Esophagus muscularis mucosa (tissue), 4 donors: ENCODE measurements around the gene PRSS21. TPM values are rescaled to one million over a fixed set of nuclear protein-coding genes. Genes with fewer than 3 reads are reported as not detected.

Experiments
- DNase-seq: peaks from one replicate; pipeline ENCODE4 v3.0.0-alpha.2; 2017; ENCODE audit errors: extremely low spot score
- H3K27ac ChIP-seq, 4 donors: fragments of 200-600 bp; sonication (generic); replicated peaks in 1 of 4; 1 replicate in 3 of 4; 2 replicates in 1 of 4; pipeline ENCODE4 v1.5.1; 2016 to 2019; ENCODE audit warnings: mild to moderate bottlenecking in 1 of 4
- H3K27me3 ChIP-seq, 4 donors: fragments of 200-600 bp; sonication (generic); one replicate each; pipeline versions ENCODE4 v1.5.1 to v1.6.0; 2016 to 2019
- H3K36me3 ChIP-seq, 4 donors: fragments of 200-600 bp; sonication (generic); one replicate each; pipeline ENCODE4 v1.5.1; 2016 to 2019
- H3K4me1 ChIP-seq, 4 donors: fragments of 200-600 bp; sonication (generic); one replicate each; pipeline ENCODE4 v1.5.1; 2016 to 2019
- H3K4me3 ChIP-seq, 4 donors: fragments of 200-600 bp; sonication (generic); 1 replicate in 2 of 4; 2 replicates in 2 of 4; pipeline ENCODE4 v1.5.1; 2016 to 2019; ENCODE audit warnings: mild to moderate bottlenecking in 4 of 4, moderate library complexity in 1 of 4
- H3K9me3 ChIP-seq, 4 donors: fragments of 200-600 bp; sonication (generic); 1 replicate in 3 of 4; 2 replicates in 1 of 4; pipeline ENCODE4 v1.5.1; 2016 to 2019
- CTCF ChIP-seq, 3 experiments: fragments of 200-600 bp in 2 of 3; fragments of 450-650 bp in 1 of 3; sonication (generic) in 2 of 3; IDR thresholded peaks; one replicate each; pipeline ENCODE4 v1.5.1; 2017 to 2019; ENCODE audit warnings: antibody characterized with exemption in 3 of 3, mild to moderate bottlenecking in 2 of 3, moderate library complexity in 1 of 3
- EP300 ChIP-seq: sonication (generic); formaldehyde crosslinking; IDR thresholded peaks from one replicate; pipeline ENCODE4 v1.6.1; 2017; ENCODE audit warnings: antibody characterized with exemption
- POLR2A ChIP-seq: fragments of 450-650 bp; IDR thresholded peaks from one replicate; pipeline ENCODE4 v1.6.1; 2017; ENCODE audit warnings: antibody characterized with exemption, moderate library complexity, mild to moderate bottlenecking, low read depth
- POLR2AphosphoS5 ChIP-seq, 2 donors: sonication (generic); formaldehyde crosslinking; IDR thresholded peaks; one replicate each; pipeline ENCODE4 v1.6.1; 2017; ENCODE audit warnings: antibody characterized with exemption in 2 of 2
- WGBS: methylation state at CpG from one replicate; pipeline ENCODE4 v1.1.5; 2018; 5-methylcytosine and 5-hydroxymethylcytosine counted together
- intact Hi-C: fragments of 100-400 bp; cut with DNase I; formaldehyde crosslinking; loops from one replicate; pipeline ENCODE4 v1.15.1; 2023
- total RNA-seq, 4 donors: library from RNA; depleted of rRNA; stranded (reverse); fragments of >200 nt; gene quantifications; one replicate each; pipeline versions ENCODE4 v1.1.0 to v1.2.1, GENCODE V29; 2016

The PRSS21 gene
- total RNA-seq, 4 donors from 2014 or later, result not detected

- TF ChIP-seq CTCF (IDR thresholded peaks at IDR 0.05) (no peak), POLR2AphosphoS5 (IDR thresholded peaks at IDR 0.05) (no peak), POLR2A (no peak), EP300 (no peak)
- Histone ChIP-seq H3K4me3 (no peak overlapping the region), H3K27me3 (peaks cover 0 to 77% (median 0%) of the 10 kb centered on the region in 4 donors), H3K27ac (no peak overlapping the region), H3K9me3 (no peaks in the 10 kb centered on the region), H3K4me1 (peaks cover 0 to 8% (median 0%) of the 10 kb centered on the region in 4 donors), H3K36me3 (no peaks in the 10 kb centered on the region)
- WGBS, result 87% methylated on average over 17 of the region's 17 CpGs
- DNase-seq, result no peak
- intact Hi-C loops, result no loop called here
Measured at GRCh38 chr16:2828876-2829430, 11.9 kb downstream of the PRSS21 start.

GRCh38 chr16:2829501-2830354 is 12.7 kb downstream of the PRSS21 start, which contains the start of gene ZG16B:
Gene ZG16B, plus strand, starts transcription at chr16:2830303. Its CDS starts 139 bp downstream, at chr16:2830442.
- 51% methylated on average over 6 of the region's 32 CpGs for WGBS
- no peak for DNase-seq
- Histone ChIP-seq H3K27ac (no peak within 1 kb of the TSS), H3K36me3 (no peaks in the 10 kb centered on the region), H3K4me3 (no peak within 1 kb of the TSS), H3K9me3 (no peaks in the 10 kb centered on the region), H3K27me3 (peaks cover 0 to 77% (median 0%) of the 10 kb centered on the region in 4 donors), H3K4me1 (peaks cover 0 to 8% (median 0%) of the 10 kb centered on the region in 4 donors)
- TF ChIP-seq EP300 (no peak), POLR2A (no peak), CTCF (IDR thresholded peaks at IDR 0.05) (no peak), POLR2AphosphoS5 (IDR thresholded peaks at IDR 0.05) (no peak)
- intact Hi-C loops, result no loop called here

- no peak for DNase-seq
- WGBS, result 100% methylated on average over 2 of the region's 5 CpGs
- Histone ChIP-seq H3K27ac (no peak overlapping the region), H3K9me3 (no peaks in the 10 kb centered on the region), H3K4me1 (peaks cover 0 to 8% (median 0%) of the 10 kb centered on the region in 4 donors), H3K36me3 (no peaks in the 10 kb centered on the region), H3K4me3 (no peak overlapping the region), H3K27me3 (peaks cover 0 to 74% (median 0%) of the 10 kb centered on the region in 4 donors)
- no peak for TF ChIP-seq CTCF (IDR thresholded peaks at IDR 0.05)
- no peak for TF ChIP-seq EP300
- no peak for TF ChIP-seq POLR2AphosphoS5 (IDR thresholded peaks at IDR 0.05)
- TF ChIP-seq POLR2A, result no peak
- intact Hi-C loops, result no loop called here
Measured at GRCh38 chr16:2830355-2830695, 13.3 kb downstream of the PRSS21 start.

- DNase-seq, result no peak
- peaks cover 0 to 11% (median 8%) of the 10 kb centered on the region in 4 donors for H3K4me1 ChIP-seq
- intact Hi-C loops, result no loop called here
- H3K36me3 ChIP-seq, result no peaks in the 10 kb centered on the region
- no peak overlapping the region for H3K27ac ChIP-seq
- 72% methylated on average over 15 of the region's 15 CpGs for WGBS
- H3K27me3 ChIP-seq, result peaks cover 0 to 69% (median 0%) of the 10 kb centered on the region in 4 donors
- H3K4me3 ChIP-seq, result no peak overlapping the region
- TF ChIP-seq POLR2A (no peak), EP300 (no peak), POLR2AphosphoS5 (IDR thresholded peaks at IDR 0.05) (no peak), CTCF (IDR thresholded peaks at IDR 0.05) (no peak)
- H3K9me3 ChIP-seq, result no peaks in the 10 kb centered on the region
Measured at GRCh38 chr16:2831203-2831602, 14.2 kb downstream of the PRSS21 start.
